B cell (primary cell): ENCODE results near the gene SCFD2. TPM values are rescaled to one million over a fixed set of nuclear protein-coding genes. Genes with fewer than 3 reads are reported as not detected.

Experiments used
- ATAC-seq: fragments of 200-7000 bp; cut with Tn5 transposase; one replicate; pipeline ENCODE4 v1.10.0; 2021; ENCODE audit warnings: low read depth, mild to moderate bottlenecking, moderate number of reproducible peaks, moderate library complexity
- CTCF ChIA-PET: fragments of 350-600 bp; sonication (Branson Sonifier 250); formaldehyde crosslinking; loops from one replicate; lab custom pipeline; 2021; ENCODE audit warnings: antibody characterized with exemption, inconsistent platforms; lab: Charles Lee
- POLR2A ChIA-PET: fragments of 350-600 bp; sonication (Branson Sonifier 250); formaldehyde crosslinking; loops from one replicate; lab custom pipeline; 2021; ENCODE audit warnings: antibody characterized with exemption; lab: Charles Lee
- DNase-seq: peaks from one replicate; pipeline ENCODE4 v3.0.0; 2013
- H2AFZ ChIP-seq: 2 replicates; pipeline ENCODE4 v1.6.1; 2012; ENCODE audit warnings: mild to moderate bottlenecking, low read depth, low read length; ENCODE audit not compliant: insufficient read depth, poor library complexity, severe bottlenecking
- H3K27ac ChIP-seq, 2 donors: 1 replicate in 1 of 2; 2 replicates in 1 of 2; pipeline ENCODE4 v1.5.1; 2012 to 2013; ENCODE audit warnings: low read length in 2 of 2, mild to moderate bottlenecking in 2 of 2, moderate library complexity in 1 of 2
- H3K27me3 ChIP-seq, 4 experiments: fragments of 200-600 bp in 1 of 4; sonication (generic) in 1 of 4; replicated peaks in 1 of 4; 1 replicate in 2 of 4; 2 replicates in 2 of 4; pipeline versions ENCODE4 v1.6.1 to v1.7.0; 2013 to 2016; ENCODE audit warnings: low read length in 3 of 4, mild to moderate bottlenecking in 2 of 4, mixed read lengths in 1 of 4, moderate library complexity in 1 of 4; ENCODE audit not compliant: insufficient read depth in 4 of 4, control insufficient read depth in 3 of 4; ENCODE audit errors: control extremely low read depth in 1 of 4
- H3K36me3 ChIP-seq, 2 experiments: replicated peaks in 1 of 2; 1 replicate in 1 of 2; 2 replicates in 1 of 2; pipeline versions ENCODE4 v1.6.1 to v1.7.1; 2013; ENCODE audit warnings: low read length in 1 of 2; ENCODE audit not compliant: insufficient read depth in 2 of 2, control insufficient read depth in 1 of 2; ENCODE audit errors: control extremely low read depth in 1 of 2, extremely low read depth in 1 of 2
- H3K4me1 ChIP-seq, 2 donors: fragments of 200-600 bp in 1 of 2; sonication (generic) in 1 of 2; 1 replicate in 1 of 2; 2 replicates in 1 of 2; pipeline versions ENCODE4 v1.5.1 to v1.6.1; 2013 to 2017; ENCODE audit warnings: low read length in 2 of 2; ENCODE audit not compliant: control insufficient read depth in 2 of 2, insufficient read depth in 2 of 2
- H3K4me2 ChIP-seq: replicated peaks from 2 replicates; pipeline ENCODE3; 2012; ENCODE audit warnings: mild to moderate bottlenecking, low read depth, low read length; ENCODE audit not compliant: poor library complexity, severe bottlenecking
- H3K4me3 ChIP-seq, 5 experiments: fragments of 200-600 bp in 1 of 5; sonication (generic) in 1 of 5; 1 replicate in 3 of 5; 2 replicates in 2 of 5; pipeline versions ENCODE4 v1.5.1 to v1.7.0; 2011 to 2016; ENCODE audit warnings: low read length in 4 of 5, mild to moderate bottlenecking in 4 of 5, low read depth in 2 of 5, control low read depth in 1 of 5, moderate library complexity in 1 of 5; ENCODE audit not compliant: insufficient read depth in 1 of 5; ENCODE audit errors: control extremely low read depth in 1 of 5, extremely low read depth in 1 of 5
- H3K79me2 ChIP-seq: fragments of 200-600 bp; sonication (generic); one replicate; pipeline ENCODE4 v1.6.0; 2016; ENCODE audit warnings: low read length; ENCODE audit not compliant: control insufficient read depth, insufficient read depth
- H3K9ac ChIP-seq: fragments of 200-600 bp; sonication (generic); 2 replicates; pipeline ENCODE4 v1.6.1; 2017; ENCODE audit warnings: mild to moderate bottlenecking, low read length, moderate library complexity
- H3K9me3 ChIP-seq, 3 donors: one replicate each; pipeline versions ENCODE4 v1.6.1 to v1.7.1; 2013; ENCODE audit warnings: low read length in 2 of 3; ENCODE audit not compliant: control insufficient read depth in 2 of 3, insufficient read depth in 1 of 3; ENCODE audit errors: control extremely low read depth in 1 of 3
- H4K20me1 ChIP-seq: 2 replicates; pipeline ENCODE4 v1.6.0; 2012; ENCODE audit warnings: mild to moderate bottlenecking, low read length; ENCODE audit not compliant: insufficient read depth, control insufficient read depth, poor library complexity, severe bottlenecking
- H3K27ac Mint-ChIP-seq: one replicate; pipeline ENCODE4 v1.8.0; 2021; ENCODE audit warnings: mixed read lengths
- H3K27me3 Mint-ChIP-seq: one replicate; pipeline ENCODE4 v1.8.0; 2021; ENCODE audit warnings: mixed read lengths
- H3K4me1 Mint-ChIP-seq: one replicate; pipeline ENCODE4 v1.8.0; 2021; ENCODE audit warnings: mixed read lengths
- H3K4me3 Mint-ChIP-seq: one replicate; pipeline ENCODE4 v1.8.0; 2021; ENCODE audit warnings: mixed read lengths
- H3K9me3 Mint-ChIP-seq: one replicate; pipeline ENCODE4 v1.8.0; 2022; ENCODE audit warnings: mixed read lengths; ENCODE audit not compliant: insufficient read depth
- EZH2 ChIP-seq: IDR thresholded peaks from 2 replicates; pipeline ENCODE4 v1.6.1; 2012; ENCODE audit warnings: borderline replicate concordance, low read depth, mild to moderate bottlenecking, moderate library complexity, low read length; ENCODE audit not compliant: insufficient read depth, poor library complexity, severe bottlenecking
- WGBS: methylation state at CpG from one replicate; pipeline ENCODE4 v1.1.5; 2013; ENCODE audit warnings: missing lambda C conversion rate; ENCODE audit not compliant: insufficient coverage; 5-methylcytosine and 5-hydroxymethylcytosine counted together
- intact Hi-C: fragments of 100-400 bp; cut with micrococcal nuclease; formaldehyde crosslinking; loops from one replicate; pipeline ENCODE4 v1.10.0; 2022
- polyA plus RNA-seq: library from polyadenylated mRNA; depleted of rRNA; stranded (reverse); fragments of >200 nt; gene quantifications from 2 replicates; pipeline ENCODE4 v1.2.3, GENCODE V29; 2012
- total RNA-seq, 2 donors: library from RNA; stranded (reverse); fragments of 120-200 nt in 1 of 2; gene quantifications; 1 replicate in 1 of 2; 2 replicates in 1 of 2; pipeline versions ENCODE4 v1.2.3 to v1.2.4, GENCODE V29; 2013 to 2022
- TF ChIP-seq, protein P1 (sequence below): fragments of 200-600 bp; IDR thresholded peaks from one replicate; pipeline ENCODE4 v1.8.0; 2022; ENCODE audit warnings: antibody characterized with exemption, mild to moderate bottlenecking

SCFD2 gene
- total and polyA plus RNA-seq, 2 donors (not counting 1 experiment from before 2014, with no cell fraction given), result 12.8 to 20.4 TPM

DNA sequence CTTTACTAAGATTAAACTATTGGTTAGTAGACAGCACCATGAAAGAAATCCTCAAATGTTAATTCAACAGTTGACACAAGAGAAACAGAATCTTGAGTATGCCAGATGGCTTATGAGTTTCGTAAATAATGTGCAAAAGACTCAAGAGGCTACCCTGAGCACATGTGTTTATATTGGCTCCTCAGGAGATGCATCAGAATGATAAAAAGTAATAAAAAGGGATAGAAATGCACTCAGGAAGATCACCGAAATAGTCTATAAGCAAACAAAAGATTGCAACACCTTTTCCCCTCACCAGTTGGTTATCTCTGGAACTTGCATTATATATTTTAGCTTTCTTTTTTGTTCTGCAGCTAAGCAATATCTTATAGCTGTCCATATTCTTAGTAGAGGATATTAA, 84.4 kb downstream of the SCFD2 start:
- no peaks in the 10 kb centered on the region for H3K36me3 ChIP-seq
- peaks cover 4% of the 10 kb centered on the region for H4K20me1 ChIP-seq
- peaks cover 4% of the 10 kb centered on the region for H3K9me3 Mint-ChIP-seq
- CTCF ChIA-PET, result interaction anchor here (0.5 kb wide), 1 partner anchor 274 kb away, joined by 3 read pairs; no protein-coding TSS in a partner anchor
- H3K79me2 ChIP-seq, result peaks cover 6% of the 10 kb centered on the region
- H2AFZ ChIP-seq, result no peak overlapping the region
- WGBS, result 100% methylated on average over 1 of the region's 2 CpGs
- TF ChIP-seq, protein P1, sequence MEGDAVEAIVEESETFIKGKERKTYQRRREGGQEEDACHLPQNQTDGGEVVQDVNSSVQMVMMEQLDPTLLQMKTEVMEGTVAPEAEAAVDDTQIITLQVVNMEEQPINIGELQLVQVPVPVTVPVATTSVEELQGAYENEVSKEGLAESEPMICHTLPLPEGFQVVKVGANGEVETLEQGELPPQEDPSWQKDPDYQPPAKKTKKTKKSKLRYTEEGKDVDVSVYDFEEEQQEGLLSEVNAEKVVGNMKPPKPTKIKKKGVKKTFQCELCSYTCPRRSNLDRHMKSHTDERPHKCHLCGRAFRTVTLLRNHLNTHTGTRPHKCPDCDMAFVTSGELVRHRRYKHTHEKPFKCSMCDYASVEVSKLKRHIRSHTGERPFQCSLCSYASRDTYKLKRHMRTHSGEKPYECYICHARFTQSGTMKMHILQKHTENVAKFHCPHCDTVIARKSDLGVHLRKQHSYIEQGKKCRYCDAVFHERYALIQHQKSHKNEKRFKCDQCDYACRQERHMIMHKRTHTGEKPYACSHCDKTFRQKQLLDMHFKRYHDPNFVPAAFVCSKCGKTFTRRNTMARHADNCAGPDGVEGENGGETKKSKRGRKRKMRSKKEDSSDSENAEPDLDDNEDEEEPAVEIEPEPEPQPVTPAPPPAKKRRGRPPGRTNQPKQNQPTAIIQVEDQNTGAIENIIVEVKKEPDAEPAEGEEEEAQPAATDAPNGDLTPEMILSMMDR, result no peak
- H3K4me1 Mint-ChIP-seq, result no peaks in the 10 kb centered on the region
- no peak for DNase-seq
- no peak overlapping the region for H3K27ac ChIP-seq
- POLR2A ChIA-PET, result no interaction called here
- no peak overlapping the region for H3K4me3 Mint-ChIP-seq
- no peak for ATAC-seq
- no peak overlapping the region for H3K4me2 ChIP-seq
- H3K9me3 ChIP-seq, result peaks cover 5 to 13% (median 11%) of the 10 kb centered on the region in 3 donors
- H3K27ac Mint-ChIP-seq, result no peak overlapping the region
- no peak overlapping the region for H3K9ac ChIP-seq
- H3K4me3 ChIP-seq, result no peak overlapping the region
- intact Hi-C loops, result no loop called here
- H3K27me3 Mint-ChIP-seq, result no peaks in the 10 kb centered on the region
- no peaks in the 10 kb centered on the region for H3K4me1 ChIP-seq
- no peaks in the 10 kb centered on the region for H3K27me3 ChIP-seq

GRCh38 chr4:53280846-53281245, 85.0 kb downstream of the SCFD2 start:
- 100% methylated on average over 3 of the region's 5 CpGs for WGBS
- Histone ChIP-seq H3K4me2 (no peak overlapping the region), H3K79me2 (peaks cover under 1% of the 10 kb centered on the region), H3K4me3 (no peak overlapping the region), H3K36me3 (no peaks in the 10 kb centered on the region), H3K4me1 (no peaks in the 10 kb centered on the region), H3K9ac (no peak overlapping the region), H3K9me3 (peaks cover 5 to 13% (median 11%) of the 10 kb centered on the region in 3 donors), H3K27me3 (no peaks in the 10 kb centered on the region), H2AFZ (no peak overlapping the region), H3K27ac (no peak overlapping the region), H4K20me1 (no peaks in the 10 kb centered on the region)
- no peaks in the 10 kb centered on the region for H3K27me3 Mint-ChIP-seq
- H3K4me1 Mint-ChIP-seq, result no peaks in the 10 kb centered on the region
- ChIA-PET CTCF (no interaction called here), POLR2A (no interaction called here)
- no peak for TF ChIP-seq EZH2
- TF ChIP-seq, protein P1, result no peak
- no peak overlapping the region for H3K4me3 Mint-ChIP-seq
- peaks cover 4% of the 10 kb centered on the region for H3K9me3 Mint-ChIP-seq
- intact Hi-C loops, result no loop called here
- ATAC-seq (no peak), DNase-seq (no peak)
- no peak overlapping the region for H3K27ac Mint-ChIP-seq
